K562 (cell line): ENCODE measurements around the gene GTSE1. TPM values are rescaled to one million over a fixed set of nuclear protein-coding genes. Genes with fewer than 3 reads are reported as not detected.

Source experiments
- ASH1L ChIP-seq: fragments of 450-650 bp; IDR thresholded peaks from 2 replicates; pipeline ENCODE4 v1.6.1; 2018; ENCODE audit warnings: borderline replicate concordance, mild to moderate bottlenecking, low read depth; ENCODE audit not compliant: partially characterized antibody
- CAMTA2 ChIP-seq: fragments of 250-450 bp; sonication (Bioruptor Pico); conservative IDR thresholded peaks from 2 replicates; pipeline ENCODE4 v1.5.1; 2022
- MEF2A ChIP-seq: IDR thresholded peaks from 2 replicates; pipeline ENCODE4 v1.6.1; 2011; ENCODE audit warnings: low read depth, mild to moderate bottlenecking, low read length, moderate library complexity; ENCODE audit not compliant: control insufficient read depth
- MYNN ChIP-seq, 2 experiments: sonication (generic); formaldehyde crosslinking in 1 of 2; IDR thresholded peaks; 2 replicates each; pipeline versions ENCODE4 v1.5.0 to v1.6.1; 2016 to 2020; ENCODE audit warnings: antibody characterized with exemption in 1 of 2, missing genetic modification reagents in 1 of 2
- SOX6 ChIP-seq: fragments of 450-650 bp; IDR thresholded peaks from 2 replicates; pipeline ENCODE4 v1.6.1; 2014; ENCODE audit warnings: mild to moderate bottlenecking
- TBL1XR1 ChIP-seq, 2 experiments: IDR thresholded peaks; 2 replicates each; pipeline ENCODE4 v1.6.1; 2012; ENCODE audit warnings: improper control_type of control experiment in 2 of 2, low read length in 2 of 2, mild to moderate bottlenecking in 1 of 2
- ZNF212 ChIP-seq: fragments of 450-650 bp; formaldehyde crosslinking; IDR thresholded peaks from 2 replicates; pipeline ENCODE4 v1.4.0; 2020; ENCODE audit warnings: mild to moderate bottlenecking
- ZNF586 ChIP-seq: fragments of 450-650 bp; formaldehyde crosslinking; conservative IDR thresholded peaks from 2 replicates; pipeline ENCODE4 v1.4.0; 2020; ENCODE audit warnings: mild to moderate bottlenecking, moderate library complexity
- polyA plus RNA-seq, 8 experiments: library from polyadenylated mRNA; depleted of rRNA in 4 of 8; stranded (reverse) in 5 of 8; unstranded in 3 of 8; fragments of >200 nt; fragmentation: Nextera tagmentation in 2 of 8; fragmentation: Illumina TruSeq in 1 of 8; extraction: Ambion mirVana in 2 of 8; extraction: Trizol in 1 of 8; gene quantifications; 2 replicates each; pipeline versions ENCODE4 v1.2.1 to v1.2.3, GENCODE V29; 2011 to 2014; ENCODE audit warnings: inconsistent platforms in 1 of 8, missing spikeins in 1 of 8
- total RNA-seq, 7 experiments: library from RNA; depleted of rRNA in 6 of 7; stranded (reverse); fragments of >200 nt in 6 of 7; fragmentation: Illumina TruSeq in 2 of 7; extraction: Trizol in 2 of 7; gene quantifications; 2 replicates each; pipeline versions ENCODE4 v1.2.1 to v1.2.3, GENCODE V29; 2011 to 2021; ENCODE audit warnings: low replicate concordance in 1 of 7
- TF ChIP-seq, protein P1 (sequence below): fragments of 250-450 bp; sonication (Bioruptor Pico); IDR thresholded peaks from 2 replicates; pipeline ENCODE4 v1.4.0; 2020
- TF ChIP-seq, protein P2 (sequence below): fragments of 450-650 bp; IDR thresholded peaks from 2 replicates; pipeline ENCODE4 v1.6.1; 2016; ENCODE audit warnings: low read depth
- TF ChIP-seq, protein P3 (sequence below): fragments of 250-450 bp; sonication (Bioruptor Pico); IDR thresholded peaks from 2 replicates; pipeline ENCODE4 v1.4.0; 2020

Gene GTSE1
- total and polyA plus RNA-seq, 9 of the 15 experiments (the other 6 are each of a cell fraction or from before 2014, with no cell fraction given) = 2.5 to 22.5 (median 12.9) TPM

DNA sequence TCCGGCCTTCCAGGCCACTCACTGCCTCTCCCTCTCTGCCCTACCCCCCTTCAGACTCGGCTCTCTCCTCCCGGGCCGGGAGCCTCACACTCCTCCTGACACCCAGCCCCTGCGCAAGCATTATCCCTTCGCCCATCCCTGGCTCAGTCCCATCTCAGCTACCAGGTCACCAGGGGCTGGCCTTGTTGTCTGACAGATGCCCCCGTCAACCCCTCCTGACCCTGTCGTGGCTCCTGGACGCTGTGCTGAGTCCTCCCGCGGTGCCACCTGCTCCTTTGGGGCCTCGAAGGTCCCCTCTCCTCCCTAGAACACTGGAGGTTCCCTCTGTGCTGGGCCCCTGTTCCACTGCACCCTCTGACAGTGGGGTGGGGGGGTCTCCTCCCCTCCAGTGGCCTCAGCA, 71.8 kb downstream of the GTSE1 start (continued):
- TF ChIP-seq, protein P1, sequence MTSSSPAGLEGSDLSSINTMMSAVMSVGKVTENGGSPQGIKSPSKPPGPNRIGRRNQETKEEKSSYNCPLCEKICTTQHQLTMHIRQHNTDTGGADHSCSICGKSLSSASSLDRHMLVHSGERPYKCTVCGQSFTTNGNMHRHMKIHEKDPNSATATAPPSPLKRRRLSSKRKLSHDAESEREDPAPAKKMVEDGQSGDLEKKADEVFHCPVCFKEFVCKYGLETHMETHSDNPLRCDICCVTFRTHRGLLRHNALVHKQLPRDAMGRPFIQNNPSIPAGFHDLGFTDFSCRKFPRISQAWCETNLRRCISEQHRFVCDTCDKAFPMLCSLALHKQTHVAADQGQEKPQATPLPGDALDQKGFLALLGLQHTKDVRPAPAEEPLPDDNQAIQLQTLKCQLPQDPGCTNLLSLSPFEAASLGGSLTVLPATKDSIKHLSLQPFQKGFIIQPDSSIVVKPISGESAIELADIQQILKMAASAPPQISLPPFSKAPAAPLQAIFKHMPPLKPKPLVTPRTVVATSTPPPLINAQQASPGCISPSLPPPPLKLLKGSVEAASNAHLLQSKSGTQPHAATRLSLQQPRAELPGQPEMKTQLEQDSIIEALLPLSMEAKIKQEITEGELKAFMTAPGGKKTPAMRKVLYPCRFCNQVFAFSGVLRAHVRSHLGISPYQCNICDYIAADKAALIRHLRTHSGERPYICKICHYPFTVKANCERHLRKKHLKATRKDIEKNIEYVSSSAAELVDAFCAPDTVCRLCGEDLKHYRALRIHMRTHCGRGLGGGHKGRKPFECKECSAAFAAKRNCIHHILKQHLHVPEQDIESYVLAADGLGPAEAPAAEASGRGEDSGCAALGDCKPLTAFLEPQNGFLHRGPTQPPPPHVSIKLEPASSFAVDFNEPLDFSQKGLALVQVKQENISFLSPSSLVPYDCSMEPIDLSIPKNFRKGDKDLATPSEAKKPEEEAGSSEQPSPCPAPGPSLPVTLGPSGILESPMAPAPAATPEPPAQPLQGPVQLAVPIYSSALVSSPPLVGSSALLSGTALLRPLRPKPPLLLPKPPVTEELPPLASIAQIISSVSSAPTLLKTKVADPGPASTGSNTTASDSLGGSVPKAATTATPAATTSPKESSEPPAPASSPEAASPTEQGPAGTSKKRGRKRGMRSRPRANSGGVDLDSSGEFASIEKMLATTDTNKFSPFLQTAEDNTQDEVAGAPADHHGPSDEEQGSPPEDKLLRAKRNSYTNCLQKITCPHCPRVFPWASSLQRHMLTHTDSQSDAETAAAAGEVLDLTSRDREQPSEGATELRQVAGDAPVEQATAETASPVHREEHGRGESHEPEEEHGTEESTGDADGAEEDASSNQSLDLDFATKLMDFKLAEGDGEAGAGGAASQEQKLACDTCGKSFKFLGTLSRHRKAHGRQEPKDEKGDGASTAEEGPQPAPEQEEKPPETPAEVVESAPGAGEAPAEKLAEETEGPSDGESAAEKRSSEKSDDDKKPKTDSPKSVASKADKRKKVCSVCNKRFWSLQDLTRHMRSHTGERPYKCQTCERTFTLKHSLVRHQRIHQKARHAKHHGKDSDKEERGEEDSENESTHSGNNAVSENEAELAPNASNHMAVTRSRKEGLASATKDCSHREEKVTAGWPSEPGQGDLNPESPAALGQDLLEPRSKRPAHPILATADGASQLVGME (CRISPR knock-in tag) = no peak
- TF ChIP-seq CAMTA2 (CRISPR knock-in tag) = no peak
- TF ChIP-seq TBL1XR1 (IDR thresholded peaks at IDR 0.05; ENCODE audit: low read length in 2 of 2) = no peak
- TF ChIP-seq ZNF212 (CRISPR knock-in tag) = no peak
- no peak for TF ChIP-seq ASH1L
- TF ChIP-seq MEF2A = no peak
- TF ChIP-seq ZNF586 = no peak
- TF ChIP-seq, protein P2, sequence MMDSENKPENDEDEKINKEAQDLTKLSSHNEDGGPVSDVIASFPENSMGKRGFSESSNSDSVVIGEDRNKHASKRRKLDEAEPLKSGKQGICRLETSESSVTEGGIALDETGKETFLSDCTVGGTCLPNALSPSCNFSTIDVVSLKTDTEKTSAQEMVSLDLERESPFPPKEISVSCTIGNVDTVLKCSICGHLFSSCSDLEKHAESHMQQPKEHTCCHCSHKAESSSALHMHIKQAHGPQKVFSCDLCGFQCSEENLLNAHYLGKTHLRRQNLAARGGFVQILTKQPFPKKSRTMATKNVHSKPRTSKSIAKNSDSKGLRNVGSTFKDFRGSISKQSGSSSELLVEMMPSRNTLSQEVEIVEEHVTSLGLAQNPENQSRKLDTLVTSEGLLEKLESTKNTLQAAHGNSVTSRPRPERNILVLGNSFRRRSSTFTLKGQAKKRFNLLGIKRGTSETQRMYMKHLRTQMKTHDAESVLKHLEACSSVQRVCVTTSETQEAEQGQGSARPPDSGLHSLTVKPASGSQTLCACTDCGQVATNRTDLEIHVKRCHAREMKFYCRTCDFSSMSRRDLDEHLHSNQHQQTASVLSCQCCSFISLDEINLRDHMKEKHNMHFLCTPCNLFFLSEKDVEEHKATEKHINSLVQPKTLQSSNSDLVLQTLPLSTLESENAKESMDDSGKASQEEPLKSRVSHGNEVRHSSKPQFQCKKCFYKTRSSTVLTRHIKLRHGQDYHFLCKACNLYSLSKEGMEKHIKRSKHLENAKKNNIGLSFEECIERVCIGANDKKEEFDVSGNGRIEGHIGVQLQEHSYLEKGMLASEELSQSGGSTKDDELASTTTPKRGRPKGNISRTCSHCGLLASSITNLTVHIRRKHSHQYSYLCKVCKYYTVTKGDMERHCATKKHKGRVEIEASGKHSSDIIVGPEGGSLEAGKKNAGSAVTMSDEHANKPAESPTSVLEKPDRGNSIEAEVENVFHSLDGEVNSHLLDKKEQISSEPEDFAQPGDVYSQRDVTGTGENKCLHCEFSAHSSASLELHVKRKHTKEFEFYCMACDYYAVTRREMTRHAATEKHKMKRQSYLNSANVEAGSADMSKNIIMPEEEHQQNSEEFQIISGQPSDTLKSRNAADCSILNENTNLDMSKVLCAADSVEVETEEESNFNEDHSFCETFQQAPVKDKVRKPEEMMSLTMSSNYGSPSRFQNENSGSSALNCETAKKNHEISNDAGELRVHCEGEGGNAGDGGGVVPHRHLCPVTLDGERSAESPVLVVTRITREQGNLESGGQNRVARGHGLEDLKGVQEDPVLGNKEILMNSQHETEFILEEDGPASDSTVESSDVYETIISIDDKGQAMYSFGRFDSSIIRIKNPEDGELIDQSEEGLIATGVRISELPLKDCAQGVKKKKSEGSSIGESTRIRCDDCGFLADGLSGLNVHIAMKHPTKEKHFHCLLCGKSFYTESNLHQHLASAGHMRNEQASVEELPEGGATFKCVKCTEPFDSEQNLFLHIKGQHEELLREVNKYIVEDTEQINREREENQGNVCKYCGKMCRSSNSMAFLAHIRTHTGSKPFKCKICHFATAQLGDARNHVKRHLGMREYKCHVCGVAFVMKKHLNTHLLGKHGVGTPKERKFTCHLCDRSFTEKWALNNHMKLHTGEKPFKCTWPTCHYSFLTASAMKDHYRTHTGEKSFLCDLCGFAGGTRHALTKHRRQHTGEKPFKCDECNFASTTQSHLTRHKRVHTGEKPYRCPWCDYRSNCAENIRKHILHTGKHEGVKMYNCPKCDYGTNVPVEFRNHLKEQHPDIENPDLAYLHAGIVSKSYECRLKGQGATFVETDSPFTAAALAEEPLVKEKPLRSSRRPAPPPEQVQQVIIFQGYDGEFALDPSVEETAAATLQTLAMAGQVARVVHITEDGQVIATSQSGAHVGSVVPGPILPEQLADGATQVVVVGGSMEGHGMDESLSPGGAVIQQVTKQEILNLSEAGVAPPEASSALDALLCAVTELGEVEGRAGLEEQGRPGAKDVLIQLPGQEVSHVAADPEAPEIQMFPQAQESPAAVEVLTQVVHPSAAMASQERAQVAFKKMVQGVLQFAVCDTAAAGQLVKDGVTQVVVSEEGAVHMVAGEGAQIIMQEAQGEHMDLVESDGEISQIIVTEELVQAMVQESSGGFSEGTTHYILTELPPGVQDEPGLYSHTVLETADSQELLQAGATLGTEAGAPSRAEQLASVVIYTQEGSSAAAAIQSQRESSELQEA = no peak
- TF ChIP-seq MYNN (IDR thresholded peaks at IDR 0.05) = no peak
- no peak for TF ChIP-seq MYNN (CRISPR knock-in tag; IDR thresholded peaks at IDR 0.05)
- no peak for TF ChIP-seq SOX6
- TF ChIP-seq, protein P3, sequence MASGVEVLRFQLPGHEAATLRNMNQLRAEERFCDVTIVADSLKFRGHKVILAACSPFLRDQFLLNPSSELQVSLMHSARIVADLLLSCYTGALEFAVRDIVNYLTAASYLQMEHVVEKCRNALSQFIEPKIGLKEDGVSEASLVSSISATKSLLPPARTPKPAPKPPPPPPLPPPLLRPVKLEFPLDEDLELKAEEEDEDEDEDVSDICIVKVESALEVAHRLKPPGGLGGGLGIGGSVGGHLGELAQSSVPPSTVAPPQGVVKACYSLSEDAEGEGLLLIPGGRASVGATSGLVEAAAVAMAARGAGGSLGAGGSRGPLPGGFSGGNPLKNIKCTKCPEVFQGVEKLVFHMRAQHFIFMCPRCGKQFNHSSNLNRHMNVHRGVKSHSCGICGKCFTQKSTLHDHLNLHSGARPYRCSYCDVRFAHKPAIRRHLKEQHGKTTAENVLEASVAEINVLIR (CRISPR knock-in tag) = no peak
